Hypothalamus (tissue), 51 donors: ENCODE data around the gene PQBP1.
A peak's percentile ranks its signal among the peaks of the same experiment; 100 is the strongest.

Experiments
- DNase-seq, 51 donors: peaks; one replicate each; lab custom pipeline; 2025; lab: John Stamatoyannopoulos, UW

The PQBP1 gene

GRCh38 chrX:48919947-48920717, 22.4 kb downstream of the PQBP1 start:
- peak in 1 of 51 donors; percentile 15 for DNase-seq

GRCh38 chrX:48920718-48921104, 23.0 kb downstream of the PQBP1 start:
- no peak for DNase-seq

GRCh38 chrX:48923771-48924170, 26.0 kb downstream of the PQBP1 start:
- DNase-seq, result no peak

- no peak for DNase-seq
These were observed 26.5 kb downstream of the PQBP1 start for GRCh38 chrX:48924270-48924669.

GRCh38 chrX:48927123-48927522, 29.4 kb downstream of the PQBP1 start:
- no peak for DNase-seq

GRCh38 chrX:48927736-48928382, 30.1 kb downstream of the PQBP1 start:
- no peak for DNase-seq

GRCh38 chrX:48933757-48934156, 36.0 kb downstream of the PQBP1 start:
- no peak for DNase-seq

- DNase-seq, result no peak
These were observed 37.0 kb downstream of the PQBP1 start for GRCh38 chrX:48934581-48935300.

- no peak for DNase-seq
These were observed 37.6 kb downstream of the PQBP1 start for GRCh38 chrX:48935301-48935670.

GRCh38 chrX:48936429-48937053, 38.8 kb downstream of the PQBP1 start:
- no peak for DNase-seq

- peak in 18 of 51 donors; percentile 0 to 23 (median 5) for DNase-seq
These were observed 39.6 kb downstream of the PQBP1 start for GRCh38 chrX:48937054-48937907.

GRCh38 chrX:48938721-48939425, 41.1 kb downstream of the PQBP1 start:
- DNase-seq, result no peak

- no peak for DNase-seq
These were observed 41.9 kb downstream of the PQBP1 start for GRCh38 chrX:48939524-48940228.

GRCh38 chrX:48940404-48940955, 42.8 kb downstream of the PQBP1 start:
- DNase-seq, result no peak

GRCh38 chrX:48942895-48943294, 45.2 kb downstream of the PQBP1 start:
- DNase-seq, result no peak

- peak in 25 of 51 donors; percentile 0 to 45 (median 8) for DNase-seq
These were observed 48.0 kb downstream of the PQBP1 start for GRCh38 chrX:48945517-48946348.

- no peak for DNase-seq
These were observed 50.9 kb downstream of the PQBP1 start for GRCh38 chrX:48948589-48948988.
